ENCODE measurements around the gene FXR2. TPM values are rescaled to one million over a fixed set of nuclear protein-coding genes. Genes with fewer than 3 reads are reported as not detected.

Gene FXR2
- total RNA-seq, 4 donors from 2014 or later, result 6.2 to 37.8 (median 20.1) TPM

GRCh38 chr17:7561589-7562207 is 53.0 kb downstream of the FXR2 start, which contains the start of gene SENP3:
TSS of gene SENP3 (plus strand) at chr17:7561919. CDS start at chr17:7563077, 1,158 bp downstream.
- peak; percentile 54 to 67 for TF ChIP-seq POLR2A (IDR thresholded peaks at IDR 0.05)
- peak in 2 of 4 experiments; percentile 36 to 48 for TF ChIP-seq CTCF (IDR thresholded peaks at IDR 0.05)
- Histone ChIP-seq H3K27ac (peak within 1 kb of the TSS; percentile 92 to 98), H3K9me3 (no peaks in the 10 kb centered on the region), H3K27me3 (no peaks in the 10 kb centered on the region), H3K4me3 (peak within 1 kb of the TSS; percentile 72 to 79), H3K36me3 (no peaks in the 10 kb centered on the region), H3K4me1 (peaks cover 32 to 47% of the 10 kb centered on the region in 2 donors)
- intact Hi-C loops (cut with DNase I; ENCODE audit: low total_unique reads), result loop anchor here (2.0 kb wide), 1 partner anchor 49 kb away; no protein-coding TSS in a partner anchor
- DNase-seq, result peak; percentile 87 to 91

- intact Hi-C loops (cut with DNase I; ENCODE audit: low total_unique reads), result loop anchor here (2.0 kb wide), 1 partner anchor 48 kb away; no protein-coding TSS in a partner anchor
- TF ChIP-seq POLR2A (IDR thresholded peaks at IDR 0.05) (no peak), CTCF (IDR thresholded peaks at IDR 0.05) (peak; percentile 88 to 97 (median 92))
- Histone ChIP-seq H3K27ac (peak overlapping the region; percentile 92 to 98), H3K27me3 (no peaks in the 10 kb centered on the region), H3K4me3 (peak overlapping the region; percentile 72 to 79), H3K9me3 (no peaks in the 10 kb centered on the region), H3K4me1 (peaks cover 32 to 48% of the 10 kb centered on the region in 2 donors), H3K36me3 (no peaks in the 10 kb centered on the region)
- peak; percentile 93 for DNase-seq
Observed at GRCh38 chr17:7561028-7561575, 53.6 kb downstream of the FXR2 start.

GRCh38 chr17:7560172-7561027 is 54.3 kb downstream of the FXR2 start:
- Histone ChIP-seq H3K27ac (peak overlapping the region; percentile 92 to 98), H3K4me3 (peak overlapping the region; percentile 72 to 79), H3K9me3 (no peaks in the 10 kb centered on the region), H3K4me1 (peaks cover 32 to 48% of the 10 kb centered on the region in 2 donors), H3K36me3 (no peaks in the 10 kb centered on the region), H3K27me3 (no peaks in the 10 kb centered on the region)
- TF ChIP-seq CTCF (IDR thresholded peaks at IDR 0.05) (peak in 3 of 4 experiments; percentile 43 to 55 (median 53)), POLR2A (IDR thresholded peaks at IDR 0.05) (no peak)
- intact Hi-C loops (cut with DNase I; ENCODE audit: low total_unique reads), result loop anchor here (2.0 kb wide), 1 partner anchor 48 kb away; no protein-coding TSS in a partner anchor
- peak; percentile 66 to 67 for DNase-seq

DNA sequence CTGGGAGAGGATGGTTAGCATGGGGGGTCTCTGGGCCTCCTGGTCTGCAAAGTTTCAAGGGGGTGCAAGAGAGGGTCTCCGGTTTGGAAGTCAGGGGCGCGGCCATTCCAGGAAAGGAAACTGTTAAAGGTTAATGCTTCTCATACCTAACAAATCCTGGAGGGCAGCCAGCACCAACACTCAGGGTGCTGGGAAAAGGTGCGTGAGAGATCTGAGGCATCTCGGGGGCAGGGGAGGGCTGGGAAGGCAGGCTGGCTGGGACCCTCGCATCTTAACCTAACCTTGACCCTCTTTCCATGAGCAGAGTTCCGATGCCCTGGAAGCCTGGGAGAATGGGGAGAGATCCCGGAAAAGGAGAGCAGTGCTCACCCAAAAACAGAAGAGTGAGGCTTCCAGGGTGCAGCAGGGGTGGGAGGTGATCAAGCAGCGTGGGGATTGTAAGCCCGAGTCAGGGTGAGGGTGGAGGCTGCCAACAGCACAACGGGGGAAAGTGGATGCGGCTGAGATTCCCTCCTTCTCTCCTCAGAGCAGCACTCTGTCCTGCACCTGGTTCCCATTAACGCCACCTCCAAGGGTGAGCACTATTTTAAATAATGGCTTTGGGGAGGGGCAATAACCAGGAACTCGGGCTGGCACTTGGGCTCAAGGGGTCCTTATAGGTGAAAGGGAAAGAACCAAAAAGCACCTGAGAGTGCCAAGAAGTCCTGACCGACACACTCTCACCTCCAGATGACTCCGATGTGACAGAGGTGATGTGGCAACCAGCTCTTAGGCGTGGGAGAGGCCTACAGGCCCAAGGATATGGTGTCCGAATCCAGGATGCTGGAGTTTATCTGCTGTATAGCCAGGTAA is 55.2 kb downstream of the FXR2 start:
- Histone ChIP-seq H3K27ac (peak overlapping the region; percentile 92 to 98), H3K27me3 (no peaks in the 10 kb centered on the region), H3K4me3 (peak overlapping the region in 1 of 2 donors; percentile 24), H3K36me3 (no peaks in the 10 kb centered on the region), H3K4me1 (peaks cover 32 to 48% of the 10 kb centered on the region in 2 donors), H3K9me3 (no peaks in the 10 kb centered on the region)
- DNase-seq, result no peak
- no peak for TF ChIP-seq POLR2A (IDR thresholded peaks at IDR 0.05)
- no peak for TF ChIP-seq CTCF (IDR thresholded peaks at IDR 0.05)
- intact Hi-C loops (cut with DNase I; ENCODE audit: low total_unique reads), result loop anchor here (2.0 kb wide), 1 partner anchor 47 kb away; no protein-coding TSS in a partner anchor
